Measurements from ENCODE around the gene SF3B6. TPM values are rescaled to one million over a fixed set of nuclear protein-coding genes. Genes with fewer than 3 reads are reported as not detected.

SF3B6 gene
- 88.5 and 133 TPM in 2 replicates for total RNA-seq
- polyA plus RNA-seq: 238 and 292 TPM in 2 replicates

DNA sequence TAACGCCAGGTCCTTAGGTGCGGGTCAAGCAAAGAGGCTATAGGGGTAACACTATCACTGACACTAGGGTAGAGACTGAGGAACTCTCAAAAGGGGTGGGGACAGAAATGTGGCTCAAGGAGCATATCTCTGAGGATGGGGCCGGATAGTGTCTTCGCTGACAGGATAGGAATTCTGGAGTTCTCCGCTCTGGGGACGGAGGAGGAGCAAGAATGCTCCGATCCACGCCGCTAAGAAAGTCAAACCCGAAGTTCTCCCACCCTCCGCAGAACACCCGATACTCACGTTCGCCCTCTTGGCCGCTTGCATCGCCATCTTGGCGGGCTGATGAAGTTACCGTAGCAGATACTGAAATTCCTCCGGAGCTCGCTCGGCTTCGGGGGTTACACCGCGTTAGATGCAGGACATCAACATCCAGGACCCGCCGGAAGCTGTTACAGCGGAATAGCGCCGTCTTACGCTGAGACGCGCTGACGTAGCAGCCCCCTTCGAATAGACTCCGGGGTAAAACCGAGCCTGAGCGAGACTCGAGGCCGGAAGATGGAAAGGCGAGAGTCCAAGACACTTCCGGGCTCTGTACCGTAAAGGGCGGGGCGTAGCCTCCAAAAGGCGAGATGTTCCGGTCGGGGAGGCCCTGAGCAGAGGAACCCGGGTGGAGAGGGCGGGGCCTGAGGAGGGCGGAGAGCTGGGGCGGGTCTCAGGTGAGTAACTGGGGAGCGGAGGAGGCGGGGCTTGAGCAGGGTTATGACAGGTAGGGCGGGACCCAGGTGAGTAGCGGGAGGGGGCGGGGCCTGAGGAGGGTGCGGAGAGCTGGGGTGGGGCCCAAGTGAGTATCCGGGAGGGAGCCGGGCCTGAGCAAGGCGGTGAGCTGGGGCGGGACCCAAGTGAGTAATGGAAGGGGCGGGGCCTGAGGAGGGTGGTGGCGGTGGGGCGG, at the start of gene SF3B6:
TSS of gene SF3B6 (minus strand) at position 412 of the 934 bp plus-strand sequence. CDS start at position 315, 97 bp downstream.
- Histone ChIP-seq H3K4me1 (ENCODE audit: low read depth) (no peaks in the 10 kb centered on the region), H3K4me3 (peak within 1 kb of the TSS; percentile 72), H3K36me3 (peaks cover 12% of the 10 kb centered on the region), H3K27ac (peak within 1 kb of the TSS; percentile 74), H3K27me3 (no peaks in the 10 kb centered on the region), H3K9me3 (ENCODE audit: low read depth) (no peaks in the 10 kb centered on the region)
- TF ChIP-seq CTCF (IDR thresholded peaks at IDR 0.05; ENCODE audit: low read depth, low read length): no peak
- peak; percentile 99 for DNase-seq (ENCODE audit: low read depth in 1 of 2, low spot score in 1 of 2)

DNA sequence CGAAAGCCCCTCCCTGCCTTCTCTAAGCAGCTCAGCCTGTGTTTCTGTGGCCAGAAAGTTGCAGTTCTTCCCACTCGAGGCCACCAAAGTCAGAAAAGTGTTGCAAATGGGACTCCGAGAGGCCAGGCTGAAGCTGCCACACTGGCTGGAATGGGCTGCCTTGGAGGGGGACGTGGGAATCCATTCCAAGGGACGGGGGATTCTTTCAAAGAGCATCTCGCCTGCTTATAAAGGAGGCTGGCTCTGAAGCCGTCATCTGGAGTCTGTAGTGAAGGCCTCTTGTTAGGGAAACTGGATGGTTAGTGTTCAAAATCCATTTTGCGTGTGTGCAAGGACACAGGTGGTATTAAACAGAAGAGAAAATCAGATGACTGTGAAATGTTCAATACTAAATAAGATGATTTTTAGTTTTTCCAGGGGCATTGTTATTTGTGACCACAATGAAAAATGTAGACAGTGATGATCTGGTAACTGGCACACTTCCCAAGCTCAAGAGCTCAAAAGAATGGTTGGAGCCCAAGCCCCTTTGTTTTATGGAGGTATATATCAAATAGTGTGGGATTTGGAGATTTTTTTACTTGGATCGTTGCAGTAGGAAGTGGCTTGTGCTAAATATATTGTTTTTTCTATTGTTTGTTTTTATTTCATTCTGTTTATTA, 47.9 kb upstream of the SF3B6 start:
- peaks cover 10% of the 10 kb centered on the region for H3K4me1 ChIP-seq (ENCODE audit: low read depth)
- no peaks in the 10 kb centered on the region for H3K36me3 ChIP-seq
- no peaks in the 10 kb centered on the region for H3K27me3 ChIP-seq
- H3K9me3 ChIP-seq (ENCODE audit: low read depth): no peaks in the 10 kb centered on the region
- H3K4me3 ChIP-seq: peak overlapping the region; percentile 59
- no peak for TF ChIP-seq CTCF (IDR thresholded peaks at IDR 0.05; ENCODE audit: low read depth, low read length)
- peak overlapping the region; percentile 91 for H3K27ac ChIP-seq
- DNase-seq (ENCODE audit: low read depth in 1 of 2, low spot score in 1 of 2): peak in 1 of 2 donors; percentile 44

- H3K36me3 ChIP-seq: no peaks in the 10 kb centered on the region
- no peaks in the 10 kb centered on the region for H3K9me3 ChIP-seq (ENCODE audit: low read depth)
- peak within 1 kb of the TSS; percentile 59 for H3K4me3 ChIP-seq
- no peak for TF ChIP-seq CTCF (IDR thresholded peaks at IDR 0.05; ENCODE audit: low read depth, low read length)
- H3K27ac ChIP-seq: peak within 1 kb of the TSS; percentile 91
- no peaks in the 10 kb centered on the region for H3K27me3 ChIP-seq
- peaks cover 10% of the 10 kb centered on the region for H3K4me1 ChIP-seq (ENCODE audit: low read depth)
- peak; percentile 92 for DNase-seq (ENCODE audit: low read depth in 1 of 2, low spot score in 1 of 2)
Observed at GRCh38 chr2:24123195-24123921, 47.2 kb upstream of the SF3B6 start, which contains the start of the genes FAM228B and PFN4. TSS of gene FAM228B (plus strand) at chr2:24123469. CDS start at chr2:24124362, 893 bp downstream. TSS of gene PFN4 (minus strand) at chr2:24123334. CDS start at chr2:24122535, 799 bp downstream.

- TF ChIP-seq CTCF (IDR thresholded peaks at IDR 0.05; ENCODE audit: low read depth, low read length): no peak
- no peak for DNase-seq (ENCODE audit: low read depth in 1 of 2, low spot score in 1 of 2)
- Histone ChIP-seq H3K4me1 (ENCODE audit: low read depth) (peaks cover 10% of the 10 kb centered on the region), H3K4me3 (peak overlapping the region; percentile 59), H3K9me3 (ENCODE audit: low read depth) (no peaks in the 10 kb centered on the region), H3K27me3 (no peaks in the 10 kb centered on the region), H3K36me3 (no peaks in the 10 kb centered on the region), H3K27ac (peak overlapping the region; percentile 91)
Observed at GRCh38 chr2:24122366-24123194, 46.5 kb upstream of the SF3B6 start.
